HEK293 (cell line): Measurements from ENCODE around the gene FNDC11.
A peak's percentile ranks its signal among the peaks of the same experiment; 100 is the strongest.

Experiments
- EGR2 ChIP-seq: fragments of 450-650 bp; formaldehyde crosslinking; IDR thresholded peaks from 2 replicates; pipeline ENCODE4 v1.5.1; 2016; ENCODE audit warnings: low read depth, missing biosample characterization, missing genetic modification characterization
- FEZF1 ChIP-seq: fragments of 450-650 bp; formaldehyde crosslinking; IDR thresholded peaks from 2 replicates; pipeline ENCODE4 v1.5.1; 2016; ENCODE audit warnings: missing biosample characterization, missing genetic modification characterization
- GLIS2 ChIP-seq: fragments of 450-650 bp; formaldehyde crosslinking; IDR thresholded peaks from 2 replicates; pipeline ENCODE4 v1.5.1; 2016; ENCODE audit warnings: missing biosample characterization, missing genetic modification characterization
- KLF7 ChIP-seq: fragments of 450-650 bp; formaldehyde crosslinking; IDR thresholded peaks from 2 replicates; pipeline ENCODE4 v1.5.1; 2016; ENCODE audit warnings: missing biosample characterization, missing genetic modification characterization, borderline replicate concordance
- ZBTB1 ChIP-seq: fragments of 450-650 bp; formaldehyde crosslinking; IDR thresholded peaks from 2 replicates; pipeline ENCODE4 v1.5.1; 2016; ENCODE audit warnings: missing biosample characterization, missing genetic modification characterization
- ZBTB20 ChIP-seq: fragments of 450-650 bp; formaldehyde crosslinking; IDR thresholded peaks from 2 replicates; pipeline ENCODE4 v1.5.1; 2016; ENCODE audit warnings: missing biosample characterization, missing genetic modification characterization
- ZFHX2 ChIP-seq: fragments of 450-650 bp; formaldehyde crosslinking; conservative IDR thresholded peaks from 2 replicates; pipeline ENCODE4 v1.5.1; 2016; ENCODE audit warnings: missing biosample characterization, missing genetic modification characterization
- ZNF114 ChIP-seq: fragments of 450-650 bp; formaldehyde crosslinking; IDR thresholded peaks from 2 replicates; pipeline ENCODE4 v1.5.0; 2017; ENCODE audit warnings: missing biosample characterization, missing genetic modification characterization
- ZNF121 ChIP-seq: fragments of 450-650 bp; formaldehyde crosslinking; IDR thresholded peaks from 2 replicates; pipeline ENCODE4 v1.5.1; 2016; ENCODE audit warnings: missing biosample characterization, missing genetic modification characterization
- ZNF140 ChIP-seq: fragments of 450-650 bp; formaldehyde crosslinking; IDR thresholded peaks from 2 replicates; pipeline ENCODE4 v1.5.1; 2016; ENCODE audit warnings: missing biosample characterization, missing genetic modification characterization
- ZNF169 ChIP-seq: fragments of 450-650 bp; formaldehyde crosslinking; IDR thresholded peaks from 2 replicates; pipeline ENCODE4 v1.5.1; 2016; ENCODE audit warnings: missing biosample characterization, missing genetic modification characterization
- ZNF184 ChIP-seq: fragments of 450-650 bp; IDR thresholded peaks from 2 replicates; pipeline ENCODE4 v1.5.1; 2018; ENCODE audit warnings: missing biosample characterization, mild to moderate bottlenecking, missing genetic modification characterization
- ZNF335 ChIP-seq: fragments of 450-650 bp; formaldehyde crosslinking; conservative IDR thresholded peaks from 2 replicates; pipeline ENCODE4 v1.5.1; 2016; ENCODE audit warnings: missing biosample characterization, missing genetic modification characterization
- ZNF521 ChIP-seq: fragments of 450-650 bp; formaldehyde crosslinking; IDR thresholded peaks from 2 replicates; pipeline ENCODE4 v1.5.1; 2017; ENCODE audit warnings: missing biosample characterization, mild to moderate bottlenecking, missing genetic modification characterization
- ZNF555 ChIP-seq: fragments of 450-650 bp; formaldehyde crosslinking; conservative IDR thresholded peaks from 2 replicates; pipeline ENCODE4 v1.5.1; 2017; ENCODE audit warnings: missing biosample characterization, mild to moderate bottlenecking, missing genetic modification characterization, inconsistent platforms
- ZNF596 ChIP-seq: fragments of 450-650 bp; IDR thresholded peaks from 2 replicates; pipeline ENCODE4 v1.5.0; 2018; ENCODE audit warnings: missing biosample characterization, mild to moderate bottlenecking, missing genetic modification characterization, moderate library complexity
- ZNF654 ChIP-seq: fragments of 450-650 bp; formaldehyde crosslinking; IDR thresholded peaks from 2 replicates; pipeline ENCODE4 v1.5.1; 2016; ENCODE audit warnings: low read depth, missing biosample characterization, missing genetic modification characterization
- ZNF677 ChIP-seq: fragments of 450-650 bp; IDR thresholded peaks from 2 replicates; pipeline ENCODE4 v1.5.0; 2018; ENCODE audit warnings: missing biosample characterization, mild to moderate bottlenecking, missing genetic modification characterization, moderate library complexity
- ZNF707 ChIP-seq: fragments of 450-650 bp; formaldehyde crosslinking; IDR thresholded peaks from 2 replicates; pipeline ENCODE4 v1.5.1; 2016; ENCODE audit warnings: missing biosample characterization, missing genetic modification characterization
- ZNF747 ChIP-seq: fragments of 450-650 bp; formaldehyde crosslinking; IDR thresholded peaks from 2 replicates; pipeline ENCODE4 v1.5.1; 2016; ENCODE audit warnings: missing biosample characterization, missing genetic modification characterization
- ZNF837 ChIP-seq: fragments of 450-650 bp; formaldehyde crosslinking; IDR thresholded peaks from 2 replicates; pipeline ENCODE4 v1.5.1; 2016; ENCODE audit warnings: missing biosample characterization, missing genetic modification characterization
- TF ChIP-seq, protein P1 (sequence below): fragments of 450-650 bp; formaldehyde crosslinking; IDR thresholded peaks from 2 replicates; pipeline ENCODE4 v1.5.1; 2016; ENCODE audit warnings: missing biosample characterization, missing genetic modification characterization, borderline replicate concordance
- TF ChIP-seq, protein P2 (sequence below): fragments of 450-650 bp; IDR thresholded peaks from 2 replicates; pipeline ENCODE4 v1.5.1; 2018; ENCODE audit warnings: missing biosample characterization, mild to moderate bottlenecking, missing genetic modification characterization
- TF ChIP-seq, protein P3 (sequence below): fragments of 450-650 bp; formaldehyde crosslinking; IDR thresholded peaks from 2 replicates; pipeline ENCODE4 v1.5.1; 2016; ENCODE audit warnings: missing biosample characterization, missing genetic modification characterization, low read depth
- TF ChIP-seq, protein P4 (sequence below): fragments of 450-650 bp; formaldehyde crosslinking; IDR thresholded peaks from 2 replicates; pipeline ENCODE4 v1.5.1; 2017; ENCODE audit warnings: missing biosample characterization, missing genetic modification characterization
- TF ChIP-seq, protein P5 (sequence below): fragments of 450-650 bp; formaldehyde crosslinking; IDR thresholded peaks from 2 replicates; pipeline ENCODE4 v1.5.1; 2016; ENCODE audit warnings: missing biosample characterization, missing genetic modification characterization, borderline replicate concordance

Gene FNDC11

DNA sequence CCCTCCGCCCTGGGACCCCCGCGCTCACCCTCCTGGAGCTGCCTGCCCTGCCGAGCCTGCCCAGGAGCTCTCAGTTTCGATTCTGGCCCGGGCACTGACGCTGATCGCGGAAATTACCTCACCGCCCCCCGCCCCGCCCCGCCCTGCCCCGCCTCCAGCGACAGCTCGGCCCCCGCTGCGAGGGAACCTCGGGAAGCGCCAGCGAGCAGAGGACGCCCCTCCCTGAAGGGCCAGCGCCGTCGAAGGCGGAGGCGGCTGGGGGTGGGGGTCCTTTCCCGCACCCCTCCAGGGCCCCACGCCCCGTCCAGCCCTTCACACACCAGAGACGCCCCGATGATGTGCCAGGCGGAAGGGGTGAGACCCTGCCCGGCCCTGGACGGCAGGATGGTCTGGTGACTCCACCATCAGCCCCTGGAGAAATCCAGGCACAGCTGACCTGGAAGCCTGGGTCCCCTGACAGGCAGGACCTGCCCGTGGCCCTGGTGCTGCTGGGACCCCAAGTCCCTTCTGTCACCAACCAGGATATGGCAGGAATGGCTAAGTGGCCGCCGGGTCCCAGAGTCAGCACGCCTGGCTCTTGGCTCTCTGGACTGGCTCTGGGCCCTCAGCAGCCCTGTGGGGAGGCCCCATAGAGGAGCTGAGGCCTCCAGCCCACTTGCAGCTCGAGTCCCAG, 20.3 kb downstream of the FNDC11 start, which contains the start of gene HELZ2 (continued):
- TF ChIP-seq ZNF121 (tag by site-specific recombination): no peak
- TF ChIP-seq, protein P1, sequence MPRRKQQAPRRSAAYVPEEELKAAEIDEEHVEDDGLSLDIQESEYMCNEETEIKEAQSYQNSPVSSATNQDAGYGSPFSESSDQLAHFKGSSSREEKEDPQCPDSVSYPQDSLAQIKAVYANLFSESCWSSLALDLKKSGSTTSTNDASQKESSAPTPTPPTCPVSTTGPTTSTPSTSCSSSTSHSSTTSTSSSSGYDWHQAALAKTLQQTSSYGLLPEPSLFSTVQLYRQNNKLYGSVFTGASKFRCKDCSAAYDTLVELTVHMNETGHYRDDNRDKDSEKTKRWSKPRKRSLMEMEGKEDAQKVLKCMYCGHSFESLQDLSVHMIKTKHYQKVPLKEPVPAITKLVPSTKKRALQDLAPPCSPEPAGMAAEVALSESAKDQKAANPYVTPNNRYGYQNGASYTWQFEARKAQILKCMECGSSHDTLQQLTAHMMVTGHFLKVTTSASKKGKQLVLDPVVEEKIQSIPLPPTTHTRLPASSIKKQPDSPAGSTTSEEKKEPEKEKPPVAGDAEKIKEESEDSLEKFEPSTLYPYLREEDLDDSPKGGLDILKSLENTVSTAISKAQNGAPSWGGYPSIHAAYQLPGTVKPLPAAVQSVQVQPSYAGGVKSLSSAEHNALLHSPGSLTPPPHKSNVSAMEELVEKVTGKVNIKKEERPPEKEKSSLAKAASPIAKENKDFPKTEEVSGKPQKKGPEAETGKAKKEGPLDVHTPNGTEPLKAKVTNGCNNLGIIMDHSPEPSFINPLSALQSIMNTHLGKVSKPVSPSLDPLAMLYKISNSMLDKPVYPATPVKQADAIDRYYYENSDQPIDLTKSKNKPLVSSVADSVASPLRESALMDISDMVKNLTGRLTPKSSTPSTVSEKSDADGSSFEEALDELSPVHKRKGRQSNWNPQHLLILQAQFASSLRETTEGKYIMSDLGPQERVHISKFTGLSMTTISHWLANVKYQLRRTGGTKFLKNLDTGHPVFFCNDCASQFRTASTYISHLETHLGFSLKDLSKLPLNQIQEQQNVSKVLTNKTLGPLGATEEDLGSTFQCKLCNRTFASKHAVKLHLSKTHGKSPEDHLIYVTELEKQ (tag by site-specific recombination): no peak
- TF ChIP-seq ZNF140 (tag by site-specific recombination): no peak
- TF ChIP-seq, protein P2, sequence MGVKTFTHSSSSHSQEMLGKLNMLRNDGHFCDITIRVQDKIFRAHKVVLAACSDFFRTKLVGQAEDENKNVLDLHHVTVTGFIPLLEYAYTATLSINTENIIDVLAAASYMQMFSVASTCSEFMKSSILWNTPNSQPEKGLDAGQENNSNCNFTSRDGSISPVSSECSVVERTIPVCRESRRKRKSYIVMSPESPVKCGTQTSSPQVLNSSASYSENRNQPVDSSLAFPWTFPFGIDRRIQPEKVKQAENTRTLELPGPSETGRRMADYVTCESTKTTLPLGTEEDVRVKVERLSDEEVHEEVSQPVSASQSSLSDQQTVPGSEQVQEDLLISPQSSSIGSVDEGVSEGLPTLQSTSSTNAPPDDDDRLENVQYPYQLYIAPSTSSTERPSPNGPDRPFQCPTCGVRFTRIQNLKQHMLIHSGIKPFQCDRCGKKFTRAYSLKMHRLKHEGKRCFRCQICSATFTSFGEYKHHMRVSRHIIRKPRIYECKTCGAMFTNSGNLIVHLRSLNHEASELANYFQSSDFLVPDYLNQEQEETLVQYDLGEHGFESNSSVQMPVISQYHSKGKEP (tag by site-specific recombination): no peak
- TF ChIP-seq ZNF677: no peak
- no peak for TF ChIP-seq ZNF555 (tag by site-specific recombination)
- peak; percentile 74; the same call in 1 of the 2 replicates for TF ChIP-seq KLF7 (tag by site-specific recombination)
- TF ChIP-seq, protein P3, sequence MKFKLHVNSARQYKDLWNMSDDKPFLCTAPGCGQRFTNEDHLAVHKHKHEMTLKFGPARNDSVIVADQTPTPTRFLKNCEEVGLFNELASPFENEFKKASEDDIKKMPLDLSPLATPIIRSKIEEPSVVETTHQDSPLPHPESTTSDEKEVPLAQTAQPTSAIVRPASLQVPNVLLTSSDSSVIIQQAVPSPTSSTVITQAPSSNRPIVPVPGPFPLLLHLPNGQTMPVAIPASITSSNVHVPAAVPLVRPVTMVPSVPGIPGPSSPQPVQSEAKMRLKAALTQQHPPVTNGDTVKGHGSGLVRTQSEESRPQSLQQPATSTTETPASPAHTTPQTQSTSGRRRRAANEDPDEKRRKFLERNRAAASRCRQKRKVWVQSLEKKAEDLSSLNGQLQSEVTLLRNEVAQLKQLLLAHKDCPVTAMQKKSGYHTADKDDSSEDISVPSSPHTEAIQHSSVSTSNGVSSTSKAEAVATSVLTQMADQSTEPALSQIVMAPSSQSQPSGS: no peak
- peak; percentile 29; the same call in 1 of the 2 replicates for TF ChIP-seq ZBTB20
- TF ChIP-seq ZNF335: peak; percentile 91
- no peak for TF ChIP-seq ZNF184 (tag by site-specific recombination)
- peak; percentile 62 for TF ChIP-seq GLIS2
- TF ChIP-seq ZNF747: no peak
- no peak for TF ChIP-seq ZBTB1
- no peak for TF ChIP-seq ZNF707 (tag by site-specific recombination)
- no peak for TF ChIP-seq ZNF169 (tag by site-specific recombination)
- no peak; the same call in 1 of the 2 replicates for TF ChIP-seq ZNF596 (tag by site-specific recombination)
- TF ChIP-seq ZNF114 (tag by site-specific recombination): no peak
- no peak for TF ChIP-seq FEZF1 (tag by site-specific recombination)
- TF ChIP-seq ZNF521 (tag by site-specific recombination): no peak
- TF ChIP-seq, protein P4, sequence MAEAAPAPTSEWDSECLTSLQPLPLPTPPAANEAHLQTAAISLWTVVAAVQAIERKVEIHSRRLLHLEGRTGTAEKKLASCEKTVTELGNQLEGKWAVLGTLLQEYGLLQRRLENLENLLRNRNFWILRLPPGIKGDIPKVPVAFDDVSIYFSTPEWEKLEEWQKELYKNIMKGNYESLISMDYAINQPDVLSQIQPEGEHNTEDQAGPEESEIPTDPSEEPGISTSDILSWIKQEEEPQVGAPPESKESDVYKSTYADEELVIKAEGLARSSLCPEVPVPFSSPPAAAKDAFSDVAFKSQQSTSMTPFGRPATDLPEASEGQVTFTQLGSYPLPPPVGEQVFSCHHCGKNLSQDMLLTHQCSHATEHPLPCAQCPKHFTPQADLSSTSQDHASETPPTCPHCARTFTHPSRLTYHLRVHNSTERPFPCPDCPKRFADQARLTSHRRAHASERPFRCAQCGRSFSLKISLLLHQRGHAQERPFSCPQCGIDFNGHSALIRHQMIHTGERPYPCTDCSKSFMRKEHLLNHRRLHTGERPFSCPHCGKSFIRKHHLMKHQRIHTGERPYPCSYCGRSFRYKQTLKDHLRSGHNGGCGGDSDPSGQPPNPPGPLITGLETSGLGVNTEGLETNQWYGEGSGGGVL (tag by site-specific recombination): peak; percentile 42; the same call in 1 of the 2 replicates
- TF ChIP-seq ZFHX2: peak; percentile 71
- TF ChIP-seq, protein P5, sequence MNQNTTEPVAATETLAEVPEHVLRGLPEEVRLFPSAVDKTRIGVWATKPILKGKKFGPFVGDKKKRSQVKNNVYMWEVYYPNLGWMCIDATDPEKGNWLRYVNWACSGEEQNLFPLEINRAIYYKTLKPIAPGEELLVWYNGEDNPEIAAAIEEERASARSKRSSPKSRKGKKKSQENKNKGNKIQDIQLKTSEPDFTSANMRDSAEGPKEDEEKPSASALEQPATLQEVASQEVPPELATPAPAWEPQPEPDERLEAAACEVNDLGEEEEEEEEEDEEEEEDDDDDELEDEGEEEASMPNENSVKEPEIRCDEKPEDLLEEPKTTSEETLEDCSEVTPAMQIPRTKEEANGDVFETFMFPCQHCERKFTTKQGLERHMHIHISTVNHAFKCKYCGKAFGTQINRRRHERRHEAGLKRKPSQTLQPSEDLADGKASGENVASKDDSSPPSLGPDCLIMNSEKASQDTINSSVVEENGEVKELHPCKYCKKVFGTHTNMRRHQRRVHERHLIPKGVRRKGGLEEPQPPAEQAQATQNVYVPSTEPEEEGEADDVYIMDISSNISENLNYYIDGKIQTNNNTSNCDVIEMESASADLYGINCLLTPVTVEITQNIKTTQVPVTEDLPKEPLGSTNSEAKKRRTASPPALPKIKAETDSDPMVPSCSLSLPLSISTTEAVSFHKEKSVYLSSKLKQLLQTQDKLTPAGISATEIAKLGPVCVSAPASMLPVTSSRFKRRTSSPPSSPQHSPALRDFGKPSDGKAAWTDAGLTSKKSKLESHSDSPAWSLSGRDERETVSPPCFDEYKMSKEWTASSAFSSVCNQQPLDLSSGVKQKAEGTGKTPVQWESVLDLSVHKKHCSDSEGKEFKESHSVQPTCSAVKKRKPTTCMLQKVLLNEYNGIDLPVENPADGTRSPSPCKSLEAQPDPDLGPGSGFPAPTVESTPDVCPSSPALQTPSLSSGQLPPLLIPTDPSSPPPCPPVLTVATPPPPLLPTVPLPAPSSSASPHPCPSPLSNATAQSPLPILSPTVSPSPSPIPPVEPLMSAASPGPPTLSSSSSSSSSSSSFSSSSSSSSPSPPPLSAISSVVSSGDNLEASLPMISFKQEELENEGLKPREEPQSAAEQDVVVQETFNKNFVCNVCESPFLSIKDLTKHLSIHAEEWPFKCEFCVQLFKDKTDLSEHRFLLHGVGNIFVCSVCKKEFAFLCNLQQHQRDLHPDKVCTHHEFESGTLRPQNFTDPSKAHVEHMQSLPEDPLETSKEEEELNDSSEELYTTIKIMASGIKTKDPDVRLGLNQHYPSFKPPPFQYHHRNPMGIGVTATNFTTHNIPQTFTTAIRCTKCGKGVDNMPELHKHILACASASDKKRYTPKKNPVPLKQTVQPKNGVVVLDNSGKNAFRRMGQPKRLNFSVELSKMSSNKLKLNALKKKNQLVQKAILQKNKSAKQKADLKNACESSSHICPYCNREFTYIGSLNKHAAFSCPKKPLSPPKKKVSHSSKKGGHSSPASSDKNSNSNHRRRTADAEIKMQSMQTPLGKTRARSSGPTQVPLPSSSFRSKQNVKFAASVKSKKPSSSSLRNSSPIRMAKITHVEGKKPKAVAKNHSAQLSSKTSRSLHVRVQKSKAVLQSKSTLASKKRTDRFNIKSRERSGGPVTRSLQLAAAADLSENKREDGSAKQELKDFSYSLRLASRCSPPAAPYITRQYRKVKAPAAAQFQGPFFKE: no peak
- TF ChIP-seq EGR2: peak; percentile 16; the same call in 1 of the 2 replicates
- TF ChIP-seq ZNF654: no peak
- TF ChIP-seq ZNF837 (tag by site-specific recombination): no peak
